ENCODE results near the gene STARD3. TPM values are rescaled to one million over a fixed set of nuclear protein-coding genes. Genes with fewer than 3 reads are reported as not detected.

The STARD3 gene
- total RNA-seq, 1 experiment from 2014 or later = 30.1 TPM

DNA sequence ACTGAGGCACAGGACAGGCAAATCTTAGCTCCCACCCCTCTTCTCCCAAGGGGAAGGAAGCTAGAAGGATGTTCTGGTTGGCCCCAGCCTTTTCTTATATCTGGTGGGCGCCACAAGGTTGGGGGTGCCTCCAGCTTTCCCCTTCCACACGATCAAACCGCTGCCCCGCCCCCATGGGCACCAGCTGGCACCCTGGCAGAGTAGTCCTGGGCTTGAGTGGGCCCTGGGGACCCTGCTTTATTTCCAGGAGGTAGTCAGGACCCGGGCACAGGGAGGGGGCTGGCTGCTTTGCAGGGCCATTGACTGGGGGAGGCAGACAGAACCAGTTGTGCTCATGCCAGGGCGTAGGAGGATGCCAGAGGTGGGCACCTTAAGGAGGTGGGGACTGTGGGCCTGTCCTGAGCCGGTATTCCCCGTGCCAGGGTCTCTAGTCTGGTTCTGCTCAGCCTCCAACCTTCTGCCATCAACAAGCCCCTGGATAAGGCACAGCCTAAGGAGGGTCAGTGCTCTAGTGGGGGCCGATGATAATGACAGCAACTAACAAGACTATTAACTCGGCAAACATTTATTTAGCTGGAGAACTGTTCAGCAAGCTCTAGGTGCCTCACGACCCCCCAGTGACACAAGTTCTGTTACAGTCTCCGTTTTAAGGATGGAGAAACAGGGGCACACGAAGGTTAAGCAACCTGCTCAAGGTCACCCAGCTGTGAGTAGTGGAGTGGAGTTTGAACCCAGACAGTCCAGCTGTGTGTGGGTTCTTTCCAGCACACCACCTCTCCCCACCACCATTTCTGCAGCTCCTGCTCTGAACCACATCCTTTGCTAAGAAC lies 17.8 kb upstream of the STARD3 start:
- peaks cover 6% of the 10 kb centered on the region for H3K4me1 Mint-ChIP-seq (ENCODE audit: insufficient read depth, unreplicated experiment)
- ChIA-PET CTCF (interaction anchor here (0.5 to 9.2 kb wide), 9 partner anchors 10 to 411 kb away, joined by 3 to 146 read pairs (median 4); partner anchors contain the start of gene STARD3), POLR2A (interaction anchor here (0.7 to 1.9 kb wide), 10 partner anchors 12 to 361 kb away, joined by 3 to 6 read pairs (median 4); partner anchors contain the start of genes PSMD3 and STARD3)
- H3K9me3 Mint-ChIP-seq (ENCODE audit: unreplicated experiment) = no peaks in the 10 kb centered on the region
- H3K27ac Mint-ChIP-seq (ENCODE audit: low read depth, unreplicated experiment) = no peak overlapping the region
- DNase-seq (ENCODE audit: unreplicated experiment) = no peak
- H3K27me3 Mint-ChIP-seq (ENCODE audit: insufficient read depth, unreplicated experiment) = peaks cover 17% of the 10 kb centered on the region
- TF ChIP-seq, protein P1, sequence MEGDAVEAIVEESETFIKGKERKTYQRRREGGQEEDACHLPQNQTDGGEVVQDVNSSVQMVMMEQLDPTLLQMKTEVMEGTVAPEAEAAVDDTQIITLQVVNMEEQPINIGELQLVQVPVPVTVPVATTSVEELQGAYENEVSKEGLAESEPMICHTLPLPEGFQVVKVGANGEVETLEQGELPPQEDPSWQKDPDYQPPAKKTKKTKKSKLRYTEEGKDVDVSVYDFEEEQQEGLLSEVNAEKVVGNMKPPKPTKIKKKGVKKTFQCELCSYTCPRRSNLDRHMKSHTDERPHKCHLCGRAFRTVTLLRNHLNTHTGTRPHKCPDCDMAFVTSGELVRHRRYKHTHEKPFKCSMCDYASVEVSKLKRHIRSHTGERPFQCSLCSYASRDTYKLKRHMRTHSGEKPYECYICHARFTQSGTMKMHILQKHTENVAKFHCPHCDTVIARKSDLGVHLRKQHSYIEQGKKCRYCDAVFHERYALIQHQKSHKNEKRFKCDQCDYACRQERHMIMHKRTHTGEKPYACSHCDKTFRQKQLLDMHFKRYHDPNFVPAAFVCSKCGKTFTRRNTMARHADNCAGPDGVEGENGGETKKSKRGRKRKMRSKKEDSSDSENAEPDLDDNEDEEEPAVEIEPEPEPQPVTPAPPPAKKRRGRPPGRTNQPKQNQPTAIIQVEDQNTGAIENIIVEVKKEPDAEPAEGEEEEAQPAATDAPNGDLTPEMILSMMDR (IDR thresholded peaks at IDR 0.05; ENCODE audit: unreplicated experiment) = no peak
- H3K36me3 Mint-ChIP-seq (ENCODE audit: insufficient read depth, unreplicated experiment) = no peaks in the 10 kb centered on the region
- intact Hi-C loops (cut with micrococcal nuclease) = no loop called here
- H3K4me3 Mint-ChIP-seq (ENCODE audit: unreplicated experiment) = peak overlapping the region; percentile 81
- BruUV-seq (replicated peaks) = no TSS peak

DNA sequence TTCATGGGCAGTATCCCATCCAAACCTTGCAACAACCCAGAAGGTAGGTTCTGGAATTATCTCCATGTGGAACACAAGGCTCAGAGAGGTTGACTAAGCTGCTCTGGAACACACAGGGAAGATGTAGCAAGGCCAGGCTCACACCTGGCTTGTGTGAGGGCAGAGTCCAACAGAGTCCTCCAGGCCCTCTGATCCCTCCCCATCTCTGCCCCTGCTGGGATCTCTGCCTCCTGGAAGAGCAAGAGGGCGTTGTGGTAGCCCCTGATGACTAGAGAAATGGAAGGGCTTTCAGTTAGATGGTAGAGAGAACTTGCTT lies 17.2 kb upstream of the STARD3 start:
- POLR2A ChIA-PET = interaction anchor here (1.2 to 1.9 kb wide), 5 partner anchors 11 to 361 kb away, joined by 3 to 5 read pairs (median 4); partner anchors contain the start of gene PSMD3
- Mint-ChIP-seq H3K4me1 (ENCODE audit: insufficient read depth, unreplicated experiment) (peaks cover 6% of the 10 kb centered on the region), H3K4me3 (ENCODE audit: unreplicated experiment) (no peak overlapping the region), H3K36me3 (ENCODE audit: insufficient read depth, unreplicated experiment) (no peaks in the 10 kb centered on the region), H3K9me3 (ENCODE audit: unreplicated experiment) (no peaks in the 10 kb centered on the region), H3K27ac (ENCODE audit: low read depth, unreplicated experiment) (no peak overlapping the region), H3K27me3 (ENCODE audit: insufficient read depth, unreplicated experiment) (peaks cover 12% of the 10 kb centered on the region)
- CTCF ChIA-PET = interaction anchor here (0.5 to 9.2 kb wide), 7 partner anchors 9 to 411 kb away, joined by 3 to 146 read pairs (median 6); partner anchors contain the start of gene STARD3
- TF ChIP-seq, protein P1 (IDR thresholded peaks at IDR 0.05; ENCODE audit: unreplicated experiment) = no peak
- no TSS peak for BruUV-seq (replicated peaks)
- DNase-seq (ENCODE audit: unreplicated experiment) = no peak
- intact Hi-C loops (cut with micrococcal nuclease) = loop anchor here (5.0 kb wide), 1 partner anchor 118 kb away; the partner anchor contains the start of gene GRB7

DNA sequence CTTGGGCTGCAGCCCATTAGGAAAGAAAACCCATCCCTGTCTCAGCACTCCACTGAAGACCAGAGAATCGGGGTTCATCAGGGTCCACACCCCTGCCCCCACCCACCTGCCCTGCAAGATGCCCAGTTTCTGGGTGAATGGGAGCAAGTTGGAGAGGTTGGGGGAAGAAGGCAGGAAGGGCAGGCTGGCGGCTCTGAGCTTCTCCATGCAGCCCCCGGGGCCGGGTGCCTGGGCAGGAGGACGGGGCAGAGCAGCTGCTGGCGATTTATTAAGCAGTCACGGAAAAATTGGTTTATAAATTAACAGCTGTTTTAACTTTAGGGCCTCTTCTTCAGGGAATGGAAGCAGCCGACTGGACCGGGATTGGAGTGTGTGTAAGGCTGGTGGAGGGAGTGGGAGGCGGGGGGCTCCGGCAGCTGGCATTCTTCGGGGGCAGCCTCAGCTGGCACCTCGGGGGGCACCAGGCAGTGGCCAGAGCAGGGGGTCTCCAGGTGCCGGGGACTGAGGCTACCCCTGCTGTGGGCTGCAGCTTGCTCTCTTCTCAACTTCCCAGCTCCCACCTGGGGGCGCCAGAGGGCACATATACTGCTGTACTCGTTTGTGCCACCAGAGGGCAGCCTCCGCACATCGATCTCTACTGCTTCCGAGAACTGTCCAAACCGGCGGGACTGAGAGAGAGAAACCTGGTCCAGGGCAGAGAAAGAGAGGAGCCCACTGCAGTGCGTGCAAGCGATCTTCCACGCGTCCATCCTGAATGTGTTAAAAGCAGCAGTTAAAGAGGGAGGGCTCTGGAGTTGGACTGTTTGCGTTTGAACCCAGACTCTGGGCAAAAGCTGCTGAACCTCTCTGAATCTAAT lies 15.2 kb upstream of the STARD3 start:
- peak; percentile 85 for DNase-seq (ENCODE audit: unreplicated experiment)
- ChIA-PET POLR2A (interaction anchor here (0.6 to 1.9 kb wide), 14 partner anchors 8 to 359 kb away, joined by 3 to 10 read pairs (median 4); partner anchors contain the start of genes LRRC3C, MIEN1, ORMDL3 and PSMD3), CTCF (interaction anchor here (0.5 to 9.2 kb wide), 61 partner anchors 7 to 1203 kb away, joined by 3 to 146 read pairs (median 4); partner anchors contain the start of genes ERBB2, MED1, MIEN1 and PSMD3)
- Mint-ChIP-seq H3K9me3 (ENCODE audit: unreplicated experiment) (no peaks in the 10 kb centered on the region), H3K27ac (ENCODE audit: low read depth, unreplicated experiment) (no peak overlapping the region), H3K36me3 (ENCODE audit: insufficient read depth, unreplicated experiment) (no peaks in the 10 kb centered on the region), H3K4me1 (ENCODE audit: insufficient read depth, unreplicated experiment) (peaks cover 9% of the 10 kb centered on the region), H3K4me3 (ENCODE audit: unreplicated experiment) (peak overlapping the region; percentile 9), H3K27me3 (ENCODE audit: insufficient read depth, unreplicated experiment) (peaks cover 14% of the 10 kb centered on the region)
- no TSS peak for BruUV-seq (replicated peaks)
- intact Hi-C loops (cut with micrococcal nuclease) = loop anchor here (1.0 to 5.0 kb wide), 4 partner anchors 116 to 414 kb away; partner anchors contain the start of genes GRB7 and PSMD3
- TF ChIP-seq, protein P1 (IDR thresholded peaks at IDR 0.05; ENCODE audit: unreplicated experiment) = peak; percentile 100
